Erythroblast (primary cell): ENCODE data around the gene ADGRG4.
"Not testable (repeated sequence)": the region's sequence is repeated elsewhere in the genome, so short reads cannot be mapped to it uniquely, and the experiment has no call there.

Experiments
- GATA1 ChIP-seq: IDR thresholded peaks from 2 replicates; pipeline ENCODE4 v1.6.1; 2011; ENCODE audit warnings: low read depth, mild to moderate bottlenecking, control low read depth, low read length, moderate library complexity
- POLR2A ChIP-seq: IDR thresholded peaks from 2 replicates; pipeline ENCODE4 v1.6.1; 2011; ENCODE audit warnings: mild to moderate bottlenecking, low read length

GRCh38 chrX:136300721-136301120, at the start of gene ADGRG4:
- not testable (repeated sequence) for TF ChIP-seq POLR2A, GATA1
